ENCODE data around the gene MCTP1. TPM values are rescaled to one million over a fixed set of nuclear protein-coding genes. Genes with fewer than 3 reads are reported as not detected.

Gene MCTP1
- total RNA-seq, 1 experiment from 2014 or later = 5.6 TPM

GRCh38 chr5:95111141-95111540 is 173.8 kb downstream of the MCTP1 start:
- TF ChIP-seq ZNF512 (CRISPR knock-in tag; IDR thresholded peaks at IDR 0.05; ENCODE audit: borderline replicate concordance) = no peak
- no peak for TF ChIP-seq ZMAT4 (CRISPR knock-in tag; IDR thresholded peaks at IDR 0.05)
- no peak for TF ChIP-seq KAT7 (CRISPR knock-in tag; IDR thresholded peaks at IDR 0.05; ENCODE audit: borderline replicate concordance)
- no peak for TF ChIP-seq PRRX2 (CRISPR knock-in tag; IDR thresholded peaks at IDR 0.05)
- no peak for TF ChIP-seq FOXP1 (CRISPR knock-in tag; IDR thresholded peaks at IDR 0.05; ENCODE audit: borderline replicate concordance)
- TF ChIP-seq E2F1 (CRISPR knock-in tag; IDR thresholded peaks at IDR 0.05) = no peak
- ChIA-PET POLR2A (no interaction called here), CTCF (no interaction called here)
- Mint-ChIP-seq H3K4me1 (peaks cover 9% of the 10 kb centered on the region), H3K27ac (no peak overlapping the region), H3K27me3 (ENCODE audit: low read depth) (no peaks in the 10 kb centered on the region), H3K36me3 (no peaks in the 10 kb centered on the region), H3K9me3 (peaks cover 7% of the 10 kb centered on the region; the same call in 1 of the 2 replicates), H3K4me3 (no peak overlapping the region)
- ATAC-seq (no peak), DNase-seq (ENCODE audit: low spot score) (no peak)

- CTCF ChIA-PET = no interaction called here
- TF ChIP-seq USF2 (CRISPR knock-in tag; IDR thresholded peaks at IDR 0.05) = no peak
- no peak for TF ChIP-seq JUN (CRISPR knock-in tag; IDR thresholded peaks at IDR 0.05)
- no peak for TF ChIP-seq FOXP1 (CRISPR knock-in tag; IDR thresholded peaks at IDR 0.05; ENCODE audit: borderline replicate concordance)
- no peak for TF ChIP-seq ZBTB43 (CRISPR knock-in tag; IDR thresholded peaks at IDR 0.05)
- no peak for DNase-seq (ENCODE audit: low spot score)
- H3K27me3 Mint-ChIP-seq (ENCODE audit: low read depth) = no peaks in the 10 kb centered on the region
- ATAC-seq = no peak
- H3K27ac Mint-ChIP-seq = no peak overlapping the region
- no peak overlapping the region for H3K4me3 Mint-ChIP-seq
- H3K9me3 Mint-ChIP-seq = no peaks in the 10 kb centered on the region
- H3K36me3 Mint-ChIP-seq = no peaks in the 10 kb centered on the region
- peaks cover 9% of the 10 kb centered on the region for H3K4me1 Mint-ChIP-seq
- POLR2A ChIA-PET = no interaction called here
Measured at GRCh38 chr5:95110118-95110517, 174.8 kb downstream of the MCTP1 start.

GRCh38 chr5:95107138-95107537 is 177.8 kb downstream of the MCTP1 start:
- Mint-ChIP-seq H3K4me1 (no peaks in the 10 kb centered on the region), H3K27me3 (ENCODE audit: low read depth) (no peaks in the 10 kb centered on the region), H3K9me3 (no peaks in the 10 kb centered on the region), H3K27ac (no peak overlapping the region), H3K4me3 (no peak overlapping the region), H3K36me3 (no peaks in the 10 kb centered on the region)
- no peak for TF ChIP-seq ESRRA (CRISPR knock-in tag; IDR thresholded peaks at IDR 0.05; ENCODE audit: borderline replicate concordance)
- no peak for TF ChIP-seq HMGA2 (CRISPR knock-in tag; IDR thresholded peaks at IDR 0.05)
- CTCF ChIA-PET = no interaction called here
- ATAC-seq (no peak), DNase-seq (ENCODE audit: low spot score) (no peak)
- POLR2A ChIA-PET = no interaction called here

GRCh38 chr5:95105638-95106037 is 179.3 kb downstream of the MCTP1 start:
- H3K36me3 Mint-ChIP-seq = no peaks in the 10 kb centered on the region
- ATAC-seq = no peak
- no peak for DNase-seq (ENCODE audit: low spot score)
- H3K9me3 Mint-ChIP-seq = no peaks in the 10 kb centered on the region
- ChIA-PET CTCF (no interaction called here), POLR2A (no interaction called here)
- H3K27ac Mint-ChIP-seq = no peak overlapping the region
- no peak overlapping the region for H3K4me3 Mint-ChIP-seq
- no peaks in the 10 kb centered on the region for H3K27me3 Mint-ChIP-seq (ENCODE audit: low read depth)
- no peaks in the 10 kb centered on the region for H3K4me1 Mint-ChIP-seq
- TF ChIP-seq CTCF (IDR thresholded peaks at IDR 0.05) (no peak), ZSCAN18 (CRISPR knock-in tag; IDR thresholded peaks at IDR 0.05) (no peak), CDX4 (CRISPR knock-in tag; IDR thresholded peaks at IDR 0.05; ENCODE audit: borderline replicate concordance) (no peak), PRDM15 (CRISPR knock-in tag; IDR thresholded peaks at IDR 0.05) (no peak), JAZF1 (CRISPR knock-in tag; IDR thresholded peaks at IDR 0.05) (no peak)

Measured in WTC11 (cell line).